ENCODE measurements around the gene UFD1.

GRCh38 chr22:19406281-19406811 is 72.6 kb downstream of the UFD1 start:
- TF ChIP-seq CTCF (IDR thresholded peaks at IDR 0.05) (no peak), POLR2AphosphoS5 (IDR thresholded peaks at IDR 0.05) (no peak)
